NT2/D1 (cell line): ENCODE results near the gene PALM.
A peak's percentile ranks its signal among the peaks of the same experiment; 100 is the strongest.

Source experiments
- DNase-seq: peaks from one replicate; pipeline ENCODE4 v3.0.0-alpha.2; 2011; ENCODE audit warnings: low read depth, low spot score
- H3K27me3 ChIP-seq: 2 replicates; pipeline ENCODE4 v1.6.0; 2011; ENCODE audit warnings: mild to moderate bottlenecking; ENCODE audit not compliant: insufficient read length, insufficient read depth
- H3K36me3 ChIP-seq: 2 replicates; pipeline ENCODE4 v1.6.1; 2011; ENCODE audit warnings: mild to moderate bottlenecking, low read length, mixed read lengths; ENCODE audit not compliant: insufficient read depth, insufficient read length
- H3K4me1 ChIP-seq: 2 replicates; pipeline ENCODE4 v1.5.1; 2011; ENCODE audit not compliant: insufficient read depth, insufficient read length
- H3K4me3 ChIP-seq: 2 replicates; pipeline ENCODE4 v1.5.1; 2011; ENCODE audit warnings: low read depth; ENCODE audit not compliant: insufficient read length
- H3K9ac ChIP-seq: 2 replicates; pipeline ENCODE4 v1.6.0; 2011; ENCODE audit warnings: low read depth; ENCODE audit not compliant: insufficient read length
- H3K9me3 ChIP-seq: 2 replicates; pipeline ENCODE4 v1.5.1; 2011; ENCODE audit warnings: mild to moderate bottlenecking, low read length; ENCODE audit not compliant: insufficient read depth
- SUZ12 ChIP-seq: IDR thresholded peaks from 2 replicates; pipeline ENCODE4 v1.6.1; 2011; ENCODE audit not compliant: insufficient read length, insufficient read depth; ENCODE audit errors: extremely low read depth
- YY1 ChIP-seq: IDR thresholded peaks from 2 replicates; pipeline ENCODE4 v1.6.1; 2011; ENCODE audit not compliant: insufficient read length, insufficient read depth
- ZNF274 ChIP-seq: IDR thresholded peaks from 2 replicates; pipeline ENCODE4 v1.6.1; 2011; ENCODE audit warnings: mild to moderate bottlenecking, low read depth, low read length

PALM gene

DNA sequence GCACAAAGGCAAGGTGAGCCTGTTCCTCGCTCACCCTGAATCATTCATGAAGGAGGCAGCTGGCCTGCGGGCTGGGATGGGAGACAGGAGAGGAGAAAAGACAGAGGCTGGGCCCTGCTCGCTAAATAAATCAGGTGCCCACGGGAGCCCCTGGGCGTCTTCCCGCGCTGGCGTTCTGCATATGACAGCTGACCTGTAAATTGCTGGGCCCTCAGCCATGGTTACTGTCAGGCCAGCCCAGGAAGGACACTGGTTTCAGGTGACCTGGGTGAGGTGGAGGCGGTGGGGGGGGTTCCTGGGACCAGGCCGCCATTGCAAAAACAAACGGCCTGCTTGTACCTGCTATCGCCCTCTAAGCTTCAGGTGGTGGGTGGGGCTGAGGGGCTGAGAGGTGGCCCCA is 85.1 kb downstream of the PALM start:
- Histone ChIP-seq H3K9me3 (no peaks in the 10 kb centered on the region), H3K36me3 (peaks cover 7% of the 10 kb centered on the region), H3K27me3 (no peaks in the 10 kb centered on the region), H3K9ac (no peak overlapping the region), H3K4me3 (no peak overlapping the region), H3K4me1 (peaks cover 16% of the 10 kb centered on the region)
- DNase-seq, result no peak
- no peak for TF ChIP-seq ZNF274
- TF ChIP-seq SUZ12, result no peak
- TF ChIP-seq YY1, result no peak

DNA sequence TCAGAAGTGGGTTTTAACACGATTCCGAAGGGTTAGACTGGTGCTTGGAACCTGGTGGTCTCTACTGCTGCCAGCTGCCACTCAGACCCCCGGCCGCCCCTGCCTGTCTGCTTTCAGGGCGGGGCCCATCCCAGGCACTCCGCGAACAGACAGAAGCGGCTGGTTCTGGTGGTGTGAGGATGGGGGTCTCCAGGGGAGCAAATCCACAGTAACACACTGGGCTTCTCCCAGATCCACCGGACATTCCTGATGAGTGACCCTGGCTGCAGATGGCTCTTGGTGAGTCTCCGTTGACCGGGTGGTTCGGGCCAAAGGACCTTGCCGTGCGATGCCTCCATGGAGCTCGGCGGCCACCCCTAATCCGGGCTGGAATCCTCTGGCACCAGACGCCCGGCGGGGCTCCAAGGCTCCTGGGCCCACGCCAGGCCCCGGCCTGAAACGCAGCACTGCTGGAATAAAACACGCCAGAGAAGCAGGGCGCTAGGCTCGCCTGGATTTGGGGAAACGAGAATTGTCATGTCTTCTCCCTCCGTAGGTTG is 86.4 kb downstream of the PALM start:
- TF ChIP-seq ZNF274 (no peak), YY1 (no peak), SUZ12 (no peak)
- Histone ChIP-seq H3K9ac (peak overlapping the region; percentile 39), H3K4me1 (peaks cover 12% of the 10 kb centered on the region), H3K4me3 (no peak overlapping the region), H3K27me3 (no peaks in the 10 kb centered on the region), H3K36me3 (peaks cover 20% of the 10 kb centered on the region), H3K9me3 (no peaks in the 10 kb centered on the region)
- DNase-seq, result no peak

DNA sequence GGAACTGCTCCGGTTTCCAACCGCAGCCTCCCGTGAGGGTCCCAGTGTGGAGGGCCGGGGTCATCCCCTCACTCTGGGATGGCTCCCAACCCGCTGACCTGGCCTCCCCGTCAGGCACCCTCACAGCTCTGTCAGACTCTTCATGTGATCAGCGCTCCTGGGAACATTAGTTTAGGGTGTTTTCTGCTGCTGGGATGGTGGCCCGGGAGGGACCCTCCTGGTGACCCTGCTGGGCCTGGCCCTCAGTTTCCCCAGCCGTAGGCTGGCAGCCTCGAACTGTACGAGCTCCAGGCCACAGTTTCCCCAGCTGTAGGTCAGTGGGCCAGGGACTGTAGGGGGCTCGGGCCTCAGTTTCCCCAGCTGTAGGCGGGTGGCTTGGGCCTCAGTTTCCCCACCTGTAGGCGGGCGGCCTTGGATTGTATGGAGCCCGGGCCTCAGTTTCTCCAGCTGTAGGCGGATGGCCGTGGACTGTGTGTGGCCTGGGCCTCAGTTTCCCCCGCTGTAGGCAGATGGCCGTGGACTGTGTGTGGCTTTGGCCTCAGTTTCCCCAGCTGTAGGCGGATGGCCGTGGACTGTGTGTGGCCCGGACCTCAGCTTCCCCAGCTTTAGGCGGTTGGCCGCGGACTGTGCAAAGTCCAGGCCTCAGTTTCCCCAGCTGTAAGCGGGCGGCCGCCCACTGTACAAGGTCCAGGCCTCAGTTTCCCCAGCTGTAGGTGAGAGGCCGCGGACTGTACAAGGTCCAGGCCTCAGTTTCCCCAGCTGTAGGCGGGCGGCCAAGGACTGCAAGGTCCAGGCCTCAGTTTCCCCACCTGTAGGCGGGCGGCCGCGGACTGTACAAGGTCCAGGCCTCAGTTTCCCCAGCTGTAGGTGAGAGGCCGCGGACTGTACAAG is 87.2 kb downstream of the PALM start:
- TF ChIP-seq YY1, result no peak

GRCh38 chr19:796692-797527 is 88.2 kb downstream of the PALM start, which contains the start of gene PTBP1:
Gene PTBP1, plus strand, starts transcription at chr19:797452. Its CDS starts 46 bp downstream, at chr19:797498.
- peak within 1 kb of the TSS; percentile 94 for H3K9ac ChIP-seq
- peak; percentile 100 for DNase-seq
- H3K27me3 ChIP-seq, result no peaks in the 10 kb centered on the region
- H3K4me1 ChIP-seq, result peaks cover 29% of the 10 kb centered on the region
- TF ChIP-seq ZNF274 (no peak), SUZ12 (no peak), YY1 (peak; percentile 100)
- peak within 1 kb of the TSS; percentile 85 for H3K4me3 ChIP-seq
- H3K36me3 ChIP-seq, result peaks cover 38% of the 10 kb centered on the region
- H3K9me3 ChIP-seq, result no peaks in the 10 kb centered on the region

More for the DNA sequence above, 87.2 kb downstream of the PALM start:
- Histone ChIP-seq H3K9ac (peak overlapping the region; percentile 94), H3K9me3 (no peaks in the 10 kb centered on the region), H3K4me3 (peak overlapping the region; percentile 75), H3K27me3 (no peaks in the 10 kb centered on the region), H3K4me1 (peaks cover 19% of the 10 kb centered on the region), H3K36me3 (peaks cover 28% of the 10 kb centered on the region)
- no peak for DNase-seq
